Putamen (tissue), 1 donor: ENCODE data around the gene HOXA11.
A peak's percentile ranks its signal among the peaks of the same experiment; 100 is the strongest.

Experiments
- DNase-seq: peaks from one replicate; pipeline ENCODE4 v3.0.0-alpha.2; 2016; ENCODE audit warnings: low spot score

The HOXA11 gene

DNA sequence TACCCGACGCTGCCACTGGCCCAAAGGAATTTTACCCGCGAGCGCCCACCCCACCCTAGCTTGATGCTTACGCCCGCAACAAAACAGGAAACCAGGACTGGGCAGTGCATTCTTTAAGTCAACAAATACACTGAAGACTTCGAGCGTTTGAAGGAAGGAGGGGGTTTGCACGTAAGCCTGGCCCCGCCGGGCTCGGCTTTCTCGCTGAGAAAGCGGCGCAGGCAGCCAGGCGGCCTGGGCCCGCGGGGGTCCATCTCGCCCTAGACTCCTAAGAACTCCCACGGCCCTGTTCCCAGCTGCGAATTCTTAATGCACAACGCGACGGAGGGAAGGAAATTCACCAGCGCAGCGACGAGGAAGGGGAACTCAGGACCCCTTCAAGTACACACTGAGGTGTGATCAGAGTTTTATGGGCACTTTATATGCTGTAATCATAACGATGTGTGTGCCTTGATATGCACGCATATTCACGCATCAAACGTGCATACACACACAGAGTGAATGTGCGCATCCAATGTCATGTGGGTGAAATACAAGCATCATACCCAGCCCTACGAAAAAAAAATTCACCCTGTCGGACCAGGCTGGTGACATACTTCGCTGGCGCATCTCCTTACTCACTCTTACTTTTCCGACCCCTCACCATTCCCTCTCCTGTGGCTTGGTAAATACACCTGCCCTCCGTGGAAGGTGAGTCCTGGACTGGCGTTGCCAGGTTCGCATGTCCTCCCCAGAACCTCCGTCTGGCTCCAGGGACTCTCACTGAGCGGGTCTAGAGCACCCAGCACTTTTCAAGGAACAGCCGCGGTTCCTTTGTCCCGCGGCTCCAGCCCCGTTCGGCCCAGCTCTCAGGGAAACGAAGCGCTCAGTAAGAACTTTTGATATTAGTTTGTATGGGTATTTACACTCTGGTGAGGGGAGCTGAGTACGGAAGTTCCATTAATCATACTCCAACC lies 20.6 kb upstream of the HOXA11 start:
- DNase-seq, result no peak

DNA sequence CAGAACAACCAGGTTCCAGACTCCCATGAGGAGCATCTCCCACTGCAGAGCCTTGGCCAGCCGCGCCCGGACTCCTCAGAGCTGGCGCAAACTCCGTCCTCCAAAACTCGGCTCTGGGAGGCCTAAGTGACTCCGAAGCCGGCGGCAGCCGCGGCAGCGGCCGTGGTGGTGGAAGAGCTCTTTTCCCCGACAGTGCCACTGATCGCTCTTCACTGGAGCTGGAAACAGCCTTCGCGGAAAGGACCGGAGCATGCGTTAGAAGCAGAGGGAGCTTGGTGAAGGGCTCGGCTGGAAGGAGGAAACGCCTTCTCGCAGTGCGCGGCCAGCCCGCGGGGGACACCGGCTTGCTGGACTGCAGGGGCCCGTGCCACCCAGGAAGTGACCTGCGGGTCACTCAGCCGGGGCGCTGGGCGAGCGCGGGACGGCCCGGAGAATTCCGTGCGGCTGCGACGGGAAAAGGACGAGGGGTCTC lies 19.9 kb upstream of the HOXA11 start:
- DNase-seq, result no peak

DNA sequence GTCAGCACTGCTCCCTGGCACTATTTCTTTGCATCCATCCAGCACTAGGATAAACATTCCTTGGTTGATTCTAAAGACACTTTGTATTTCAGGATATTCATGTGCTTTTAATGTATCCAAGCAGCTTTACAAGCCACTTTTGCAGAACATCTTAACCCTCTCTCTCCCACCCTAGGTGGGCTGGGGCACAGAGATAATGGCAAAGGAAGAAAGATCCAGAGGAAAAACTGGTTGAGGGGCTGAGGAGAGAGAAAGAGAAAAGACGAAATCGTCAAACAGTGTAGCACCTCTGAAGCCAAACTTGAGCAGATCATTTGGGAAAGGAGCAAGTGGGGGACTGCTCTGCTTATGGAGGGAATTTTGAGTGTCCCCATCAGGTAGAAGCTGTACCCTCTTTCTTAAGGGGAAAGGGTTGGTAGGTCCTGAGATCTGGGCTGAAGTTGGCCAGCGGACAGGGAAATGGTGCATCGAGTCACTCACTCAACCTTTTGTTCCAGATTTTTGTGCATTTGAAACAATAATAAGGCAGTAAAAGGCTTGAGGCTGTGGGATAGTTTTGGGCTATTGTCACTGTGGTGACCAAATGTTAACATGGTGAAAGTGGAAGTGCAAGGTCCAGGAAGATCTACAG lies 19.0 kb upstream of the HOXA11 start:
- no peak for DNase-seq

DNA sequence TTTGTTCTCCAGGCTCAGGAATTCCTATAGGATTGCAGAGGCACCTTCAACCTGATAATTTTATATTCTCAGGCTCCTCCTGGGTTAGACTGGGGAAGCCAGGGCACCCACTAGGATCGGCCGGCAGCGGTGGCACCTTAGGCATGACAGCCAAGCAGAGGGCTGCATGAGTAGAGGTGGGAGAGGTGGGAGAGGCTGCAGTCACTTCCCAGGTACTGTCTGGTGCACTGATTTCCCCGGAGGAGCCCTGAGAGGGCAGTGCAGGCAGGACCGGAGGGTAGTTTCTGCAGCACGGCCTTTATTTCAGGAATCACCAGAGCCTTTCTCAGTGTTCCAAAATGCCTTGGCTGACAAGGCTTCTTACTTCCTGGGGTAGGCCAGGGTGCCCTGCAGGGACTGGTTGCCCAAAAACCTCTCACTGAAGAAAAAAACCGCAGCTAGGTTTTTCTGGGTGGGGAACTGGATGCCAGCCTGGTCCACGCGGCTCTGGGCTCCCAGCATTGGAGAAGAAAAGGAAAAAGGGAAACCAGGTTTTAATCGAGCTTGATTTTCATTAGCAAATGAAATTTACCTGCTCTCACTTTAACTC lies 18.4 kb upstream of the HOXA11 start:
- no peak for DNase-seq

DNA sequence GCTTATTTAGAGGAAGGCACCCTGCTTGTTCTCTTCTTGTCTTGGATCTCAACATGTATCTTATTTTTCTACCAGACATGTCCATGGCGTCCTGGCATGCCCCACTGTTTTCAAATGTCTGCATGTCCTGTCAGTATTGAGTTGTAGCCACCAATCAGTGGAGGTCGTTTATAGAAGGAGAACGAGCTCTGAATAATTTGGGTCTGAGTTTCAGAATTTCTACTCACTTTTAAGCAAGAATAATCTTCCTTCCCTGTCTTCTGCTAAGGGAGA lies 17.8 kb upstream of the HOXA11 start:
- no peak for DNase-seq

DNA sequence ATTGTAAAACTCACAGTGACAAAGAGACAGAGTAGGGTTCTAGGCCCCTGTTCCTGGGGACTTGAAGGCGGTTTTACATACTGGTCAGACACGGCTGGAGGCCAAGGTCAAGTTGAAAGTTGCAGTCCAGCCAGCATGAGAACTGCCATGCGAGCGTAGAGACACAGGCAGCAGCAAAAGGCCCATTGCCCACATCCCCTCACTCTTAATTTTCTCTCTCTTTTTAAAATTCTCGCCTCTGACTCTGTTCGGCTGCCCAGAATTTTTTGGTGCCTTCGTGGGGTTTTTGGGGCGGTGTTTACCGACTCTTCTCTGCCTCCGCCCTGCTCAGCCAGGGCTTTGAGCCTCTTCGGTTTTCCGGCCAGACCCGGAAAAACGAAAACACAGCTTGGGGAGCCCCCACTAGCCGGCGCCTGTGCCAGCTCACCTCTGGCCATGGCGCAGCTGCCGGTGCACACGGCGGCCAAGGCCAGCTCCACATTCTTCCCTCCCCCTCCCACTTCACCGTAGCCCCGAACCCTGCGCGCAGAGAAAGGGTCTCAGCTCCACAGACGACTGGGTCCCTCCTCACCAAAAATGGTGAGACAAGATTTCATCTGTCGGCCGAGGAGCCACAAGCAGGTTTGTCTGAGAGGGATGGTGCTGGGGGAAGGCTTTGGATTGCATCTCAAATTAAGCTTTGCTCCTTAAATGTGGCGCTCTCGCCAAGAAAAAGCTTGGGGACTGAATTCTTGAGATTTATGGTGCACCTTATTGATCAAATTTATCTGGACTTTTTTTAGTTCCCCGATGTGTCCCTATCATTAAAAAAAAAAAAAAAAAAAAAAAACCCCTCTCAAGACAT lies 17.2 kb upstream of the HOXA11 start:
- no peak for DNase-seq

DNA sequence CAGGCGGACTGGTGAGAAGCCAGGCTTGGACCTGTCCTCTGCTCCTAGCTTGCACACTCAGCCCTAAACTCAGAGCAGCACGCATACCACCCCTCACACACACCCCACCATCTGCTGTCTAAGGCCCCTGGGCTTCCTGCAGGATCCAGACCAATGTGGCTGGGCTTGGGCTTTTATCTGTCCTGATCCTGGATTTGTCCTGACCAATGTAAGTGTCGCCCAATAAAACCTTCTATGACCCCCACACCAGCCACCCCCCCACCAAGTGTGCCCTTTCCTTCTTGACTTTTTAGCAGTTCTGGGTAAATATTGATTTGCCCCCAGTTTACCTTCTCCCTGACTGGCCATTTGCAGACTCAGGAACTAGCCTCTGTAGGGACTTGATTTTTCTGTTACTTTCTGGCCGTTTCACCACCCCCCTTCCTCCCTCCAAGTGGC lies 16.6 kb upstream of the HOXA11 start:
- DNase-seq, result no peak

DNA sequence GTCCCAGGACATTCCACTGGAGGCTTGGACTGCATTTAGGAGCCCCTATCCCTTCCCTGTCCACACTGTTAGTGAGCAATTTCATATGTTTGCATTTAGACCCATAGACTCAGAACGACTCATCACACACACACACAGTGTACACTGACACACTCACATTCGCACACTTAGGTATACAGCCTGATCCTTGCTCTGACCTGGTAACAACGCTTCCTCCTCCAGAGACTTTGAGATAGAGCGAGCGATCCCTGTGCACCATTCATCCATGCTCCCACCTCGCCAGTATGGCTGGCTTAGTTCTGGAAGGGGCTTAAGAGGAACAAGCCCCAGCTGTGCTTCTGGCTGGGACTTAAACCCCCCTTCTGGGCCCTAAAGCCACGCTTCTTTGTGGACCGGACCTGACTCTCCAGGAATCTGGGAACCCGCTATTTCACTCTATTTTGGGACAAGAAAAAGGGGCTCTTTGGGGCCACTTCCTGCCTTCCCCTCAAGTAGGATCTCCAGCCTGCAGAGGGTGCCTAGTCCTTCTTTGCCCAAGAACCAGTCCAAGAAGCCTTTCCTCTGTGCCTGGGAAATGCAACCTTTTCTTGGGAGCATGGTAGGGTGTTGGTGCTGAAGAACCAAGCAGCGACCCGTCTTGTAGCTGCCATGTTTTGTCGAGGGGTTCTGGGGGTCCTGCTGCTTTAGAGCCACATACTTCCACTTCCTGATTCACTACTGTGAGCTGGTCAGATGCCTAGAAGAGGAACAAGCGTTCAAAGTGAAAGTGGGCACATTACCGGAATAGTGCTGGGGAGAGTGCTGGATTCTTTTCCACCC lies 15.9 kb upstream of the HOXA11 start:
- no peak for DNase-seq

DNA sequence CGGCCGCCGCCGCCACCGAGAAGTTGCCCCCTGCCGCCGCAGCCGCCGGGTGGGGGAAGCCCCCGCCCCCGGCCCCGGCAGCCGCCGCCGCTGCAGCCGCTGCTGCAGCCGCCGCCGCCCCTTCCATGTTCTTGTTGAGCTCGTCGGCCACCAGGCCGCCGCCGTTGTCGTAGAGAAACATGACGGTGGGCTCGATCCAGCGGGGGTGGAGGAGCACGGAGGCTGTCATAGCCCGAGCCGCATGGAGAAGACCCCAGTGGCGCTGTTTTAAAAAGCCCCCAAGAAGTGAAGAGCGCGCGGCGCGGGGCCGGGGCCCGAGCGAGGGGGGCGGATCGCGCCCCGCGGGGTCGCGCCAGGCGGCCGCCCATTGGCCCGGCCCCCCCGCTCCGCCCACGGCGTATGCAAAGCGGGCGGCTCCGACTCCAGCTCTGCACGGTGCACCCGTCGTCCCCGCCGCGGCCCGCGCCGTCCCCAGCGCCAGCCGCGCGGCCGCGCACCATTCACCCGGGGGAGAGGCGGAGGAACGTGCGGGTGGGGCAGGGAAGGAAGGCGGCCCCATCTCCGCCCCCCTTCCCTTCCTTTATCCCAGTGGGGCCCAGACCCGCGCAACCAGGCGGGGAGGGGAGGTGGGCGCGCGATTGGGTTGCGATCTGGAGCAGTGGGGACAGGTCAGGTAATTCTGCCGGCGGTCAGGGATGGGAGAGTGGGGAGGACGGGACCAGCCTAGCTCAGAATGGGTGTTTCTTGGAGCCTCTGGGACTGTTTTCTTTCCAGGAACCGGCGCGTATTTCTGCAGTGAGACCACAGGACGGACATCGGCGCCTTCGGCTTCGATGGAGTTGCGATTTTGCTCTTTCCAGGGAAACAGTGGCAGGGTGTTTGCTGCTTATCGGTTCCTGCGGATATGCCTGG lies 15.1 kb upstream of the HOXA11 start, which contains the start of gene HOXA13:
Gene HOXA13 (minus strand): TSS at position 243 of the 912 bp plus-strand sequence. CDS start 14 bp downstream, at position 229.
- no peak for DNase-seq

DNA sequence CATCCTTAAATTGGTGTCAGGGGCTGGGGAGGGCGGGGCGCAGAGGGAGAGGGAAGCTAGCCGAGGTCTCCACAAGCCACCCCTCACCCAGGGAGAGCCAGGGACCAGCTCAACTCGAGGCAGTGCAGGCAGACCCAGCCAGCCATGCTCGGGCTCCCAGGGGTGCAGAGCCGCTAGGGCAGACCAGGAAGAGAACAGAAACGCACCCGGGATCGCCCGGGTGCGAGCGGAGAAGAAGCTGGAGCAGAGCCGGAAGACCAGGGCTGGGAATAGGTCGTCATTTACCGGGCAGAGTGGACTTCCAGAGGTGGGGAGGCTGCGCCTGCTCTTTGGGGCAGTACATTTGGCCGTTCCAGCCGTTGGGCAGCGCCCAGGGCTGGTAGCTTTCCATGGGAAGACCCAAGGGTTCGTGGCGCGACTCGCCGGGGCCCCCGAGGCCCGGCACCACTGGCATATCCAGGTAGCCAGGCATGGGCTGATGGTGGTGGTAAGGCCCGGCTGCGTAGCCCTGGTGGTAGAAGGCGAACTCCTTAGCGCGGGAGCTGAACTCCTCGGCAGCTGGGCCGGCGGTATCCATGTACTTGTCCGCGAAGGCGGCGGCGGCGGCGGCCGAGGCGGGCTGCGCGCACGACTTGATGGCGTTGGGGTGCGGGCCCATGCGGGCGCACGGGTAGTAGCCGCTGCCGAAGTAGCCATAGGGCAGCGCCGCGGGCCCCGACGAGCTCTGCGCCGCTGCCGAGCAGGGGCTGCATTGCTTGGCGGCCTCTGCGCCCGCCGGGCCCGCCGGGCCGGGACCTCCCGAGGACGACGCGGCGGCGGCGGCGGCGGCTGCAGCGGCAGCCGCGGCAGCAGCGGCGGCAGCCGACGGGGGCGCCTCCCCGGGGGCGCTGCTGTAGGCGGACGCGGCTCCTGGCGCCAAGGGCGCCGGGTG lies 14.1 kb upstream of the HOXA11 start:
- DNase-seq, result no peak

DNA sequence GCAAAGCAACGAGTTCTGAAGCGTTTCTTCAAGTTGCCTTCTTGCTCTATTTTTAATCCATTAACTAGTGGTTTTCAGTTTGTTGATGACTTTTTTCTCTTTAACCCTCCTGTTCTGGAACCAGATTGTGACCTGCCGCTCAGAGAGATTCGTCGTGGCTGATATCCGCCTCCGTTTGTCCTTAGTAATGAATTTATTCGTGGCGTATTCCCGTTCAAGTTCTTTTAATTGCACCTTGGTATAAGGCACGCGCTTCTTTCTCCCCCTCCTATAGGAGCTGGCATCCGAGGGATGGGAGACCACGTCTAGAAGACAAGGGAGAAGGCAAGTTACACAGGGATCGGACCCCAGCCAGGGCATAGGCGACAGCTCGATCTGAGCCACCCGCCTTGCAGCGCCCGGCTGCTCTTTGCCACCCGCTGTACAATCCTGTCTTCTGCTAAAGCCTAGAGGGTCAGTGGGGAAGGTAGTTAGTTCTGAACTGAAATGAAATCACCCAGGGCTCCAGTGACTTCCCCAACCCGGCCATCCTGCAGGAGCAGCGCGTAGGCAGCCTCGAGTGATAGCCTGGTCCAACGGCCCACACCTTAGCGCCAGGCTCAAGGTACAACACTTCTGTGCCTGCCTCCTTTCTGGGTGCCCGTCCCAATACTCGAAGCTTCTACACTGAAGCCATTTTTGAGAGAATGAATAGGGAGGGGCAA lies 13.3 kb upstream of the HOXA11 start:
- no peak for DNase-seq

DNA sequence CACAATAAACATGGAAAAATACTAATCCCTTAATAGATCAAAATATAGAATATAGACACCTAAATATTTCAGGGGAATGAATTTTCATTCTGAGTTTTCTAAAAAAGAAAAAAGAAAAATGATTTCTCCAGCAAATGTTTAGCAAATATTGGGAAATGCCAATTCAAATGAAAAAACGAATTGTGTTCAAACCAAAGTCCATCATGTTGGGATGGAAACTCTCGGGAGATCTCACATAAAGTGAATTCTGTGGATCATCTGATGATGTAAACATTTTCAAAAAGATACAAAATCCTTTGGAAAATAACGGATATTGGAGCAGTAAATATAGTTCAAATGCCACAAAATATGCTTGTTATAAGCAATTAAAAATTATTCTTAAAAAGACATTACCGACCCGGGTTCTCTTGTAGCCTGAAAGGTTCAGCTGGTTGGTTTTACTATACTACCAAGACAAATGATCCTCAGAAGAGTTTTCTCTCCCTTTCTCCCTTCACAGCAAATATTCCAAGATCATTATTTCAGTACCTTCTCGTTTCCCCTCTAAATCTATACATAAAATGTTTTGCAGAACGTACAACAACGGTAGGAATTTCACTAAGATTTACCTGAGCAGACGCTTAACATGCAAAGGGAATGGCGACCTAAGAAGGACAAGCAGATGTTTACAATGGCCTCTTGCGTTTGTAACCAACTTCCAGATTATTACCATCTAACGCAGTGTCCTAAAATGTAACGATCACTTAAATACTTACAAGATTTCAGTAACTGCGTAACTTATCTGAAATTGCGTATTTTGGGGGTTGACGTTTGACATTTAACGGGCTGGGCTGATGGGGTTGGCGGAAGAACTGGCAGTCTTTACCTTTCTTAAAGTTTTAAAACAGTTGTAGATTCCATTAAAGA lies 12.4 kb upstream of the HOXA11 start:
- no peak for DNase-seq

DNA sequence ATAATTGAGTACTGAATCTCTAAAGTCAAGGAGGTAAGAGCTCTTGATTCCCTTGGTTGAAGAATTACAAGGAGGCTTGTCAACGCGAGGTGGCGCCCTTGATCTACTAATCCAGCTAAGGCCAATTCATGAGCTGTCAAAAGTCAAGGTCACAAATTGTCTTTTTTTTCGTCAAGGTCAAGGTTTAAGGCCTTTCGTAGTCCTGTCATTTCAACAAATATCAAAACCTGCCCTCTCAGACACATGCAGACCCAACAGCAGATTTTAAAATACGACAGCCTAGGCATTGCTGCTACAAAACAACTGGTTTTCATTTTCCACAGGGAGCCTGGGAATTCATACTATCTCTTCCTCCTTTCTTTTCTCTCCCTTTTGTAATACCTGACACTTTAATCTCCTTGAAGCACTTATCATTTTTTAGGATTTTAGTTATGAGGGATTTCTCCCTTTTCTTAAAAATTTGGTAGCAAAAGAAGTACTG lies 11.3 kb upstream of the HOXA11 start:
- peak; percentile 70 for DNase-seq

DNA sequence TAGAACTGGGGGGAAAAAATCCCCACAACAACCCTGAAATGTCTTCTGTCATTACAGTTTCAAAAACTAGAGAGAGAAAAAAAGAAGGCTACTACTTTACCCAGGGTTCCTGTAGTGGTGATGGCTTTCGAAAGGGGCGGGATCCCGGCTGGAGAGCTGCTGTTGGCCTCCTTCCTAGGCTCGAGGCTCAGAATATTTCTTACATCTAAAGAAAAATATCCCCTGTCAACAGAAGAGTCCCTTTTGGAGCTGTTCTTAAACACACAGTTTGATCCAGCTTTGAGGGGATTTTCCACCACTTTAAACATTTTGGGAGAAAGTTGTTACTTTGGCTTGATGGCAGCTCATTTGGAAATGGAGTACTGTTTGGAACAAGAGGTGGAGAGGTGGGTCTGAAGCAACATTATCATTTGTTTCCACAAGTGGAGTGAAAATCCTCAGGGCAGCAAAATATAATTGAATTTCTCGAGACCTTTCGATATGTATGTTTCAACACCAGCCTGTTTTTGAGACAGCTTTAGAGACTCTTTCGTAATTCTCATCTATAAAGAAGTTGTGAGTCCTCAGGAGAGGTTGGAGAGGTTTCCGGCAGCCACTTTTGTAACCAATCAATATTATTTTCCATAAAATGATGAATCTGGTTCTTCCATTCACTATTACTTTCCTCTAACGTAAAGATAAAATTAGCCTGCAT lies 9.8 kb upstream of the HOXA11 start:
- DNase-seq, result no peak

DNA sequence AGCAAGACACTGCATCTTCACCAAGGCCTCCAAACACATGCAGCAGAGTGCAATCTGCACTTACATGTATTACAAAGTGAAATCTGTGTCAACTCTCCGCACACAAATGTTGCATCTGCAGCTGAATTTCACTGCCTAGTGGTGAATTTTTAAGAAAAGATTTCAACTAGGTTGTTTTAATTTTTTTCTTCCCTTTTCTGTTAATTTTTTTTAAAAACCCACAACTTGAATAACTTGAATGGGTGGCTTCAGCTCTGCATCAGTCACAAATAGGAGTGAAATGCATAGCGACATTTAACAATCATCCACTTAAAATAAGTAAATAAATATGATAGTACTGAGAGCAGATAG lies 8.9 kb upstream of the HOXA11 start:
- DNase-seq, result no peak

DNA sequence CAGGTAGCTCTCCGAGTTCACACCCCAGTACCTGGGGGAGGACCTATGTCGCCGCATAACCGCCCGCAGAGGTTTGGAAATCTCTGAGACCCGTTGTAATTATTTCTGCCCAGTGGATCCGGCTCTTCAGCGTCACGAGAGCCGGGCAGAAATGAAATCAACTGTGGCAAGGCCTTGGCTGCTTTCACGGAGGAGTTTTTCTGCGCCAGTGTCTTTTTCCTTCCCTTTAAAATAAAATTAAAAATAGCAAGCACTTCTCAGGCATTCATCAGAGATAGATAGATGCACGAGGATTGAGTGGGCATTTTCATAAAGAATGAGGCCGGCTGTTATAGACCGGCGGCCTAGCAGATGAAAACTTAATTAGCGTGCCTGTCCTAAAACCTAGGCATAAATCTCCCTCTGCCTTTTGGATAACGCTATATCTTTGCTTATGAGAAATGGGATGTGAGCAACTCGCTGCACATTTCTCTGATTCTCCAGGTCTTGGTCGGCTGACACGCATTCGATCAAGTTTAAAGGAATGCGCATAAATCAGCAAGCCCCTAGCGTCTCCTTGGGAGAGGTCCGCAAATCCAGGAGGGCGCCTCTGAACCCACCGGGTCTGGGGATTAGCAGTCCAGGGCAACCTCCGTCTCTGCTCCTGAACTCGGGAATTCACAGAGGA lies 8.4 kb upstream of the HOXA11 start:
- DNase-seq, result no peak
